HG02970 (cell line): ENCODE measurements around the gene SPDYE1.

Source experiments
- ATAC-seq: cut with Tn5 transposase; IDR thresholded peaks from one replicate; pipeline ENCODE4 v1.9.1; 2021; ENCODE audit warnings: mild to moderate bottlenecking, moderate library complexity, moderate number of reproducible peaks; ENCODE audit not compliant: unreplicated experiment, low FRiP score

The SPDYE1 gene

GRCh38 chr7:44059219-44060090 lies 61.8 kb downstream of the SPDYE1 start:
- ATAC-seq: no peak
